A673 (cell line): ENCODE data around the gene SUCLG2. TPM values are rescaled to one million over a fixed set of nuclear protein-coding genes. Genes with fewer than 3 reads are reported as not detected.

Experiments
- BruUV-seq: library from RNA; stranded (reverse); fragments of 400-500 nt; replicated peaks from 2 replicates; lab custom pipeline; 2021; lab: Mats Ljungman, UMichigan
- CTCF ChIA-PET: fragments of 300-600 bp; sonication (Branson Sonifier 250); formaldehyde crosslinking; loops from one replicate; lab custom pipeline; 2022; ENCODE audit warnings: antibody characterized with exemption; lab: Charles Lee
- POLR2A ChIA-PET: fragments of 300-600 bp; sonication (Branson Sonifier 250); formaldehyde crosslinking; loops from one replicate; lab custom pipeline; 2022; ENCODE audit warnings: antibody characterized with exemption; ENCODE audit not compliant: low non-redundant PET; lab: Charles Lee
- DNase-seq: peaks from one replicate; pipeline ENCODE4 v3.0.0-alpha.2; 2015; ENCODE audit warnings: low spot score
- H3K27ac ChIP-seq: fragments of 200-600 bp; sonication (generic); 2 replicates; pipeline ENCODE4 v1.5.1; 2016; ENCODE audit warnings: mixed run types, low read depth, mild to moderate bottlenecking, mixed read lengths, antibody characterized with exemption, low read length; ENCODE audit not compliant: poor library complexity, severe bottlenecking
- H3K27me3 ChIP-seq: fragments of 200-600 bp; sonication (generic); replicated peaks from 2 replicates; pipeline ENCODE4 v1.6.1; 2017; ENCODE audit warnings: mixed run types, low read depth, mild to moderate bottlenecking, mixed read lengths, antibody characterized with exemption, low read length; ENCODE audit not compliant: insufficient read depth, poor library complexity
- H3K36me3 ChIP-seq: fragments of 200-600 bp; sonication (generic); 2 replicates; pipeline ENCODE4 v1.6.1; 2016; ENCODE audit warnings: mixed run types, mild to moderate bottlenecking, mixed read lengths, antibody characterized with exemption, low read length; ENCODE audit not compliant: insufficient read depth, poor library complexity, severe bottlenecking
- H3K4me1 ChIP-seq: fragments of 200-600 bp; sonication (generic); 2 replicates; pipeline ENCODE4 v1.6.1; 2017; ENCODE audit warnings: mixed run types, mild to moderate bottlenecking, mixed read lengths, antibody characterized with exemption, low read length; ENCODE audit not compliant: insufficient read depth, poor library complexity, severe bottlenecking
- H3K4me3 ChIP-seq: fragments of 200-600 bp; sonication (generic); 2 replicates; pipeline ENCODE4 v1.5.1; 2016; ENCODE audit warnings: low read depth, mixed run types, mild to moderate bottlenecking, mixed read lengths, low read length; ENCODE audit not compliant: poor library complexity, severe bottlenecking
- H3K9me3 ChIP-seq: fragments of 200-600 bp; sonication (generic); 2 replicates; pipeline ENCODE4 v1.6.1; 2016; ENCODE audit warnings: mixed run types, low read depth, mild to moderate bottlenecking, mixed read lengths, antibody characterized with exemption, low read length; ENCODE audit not compliant: poor library complexity, severe bottlenecking
- CTCF ChIP-seq: fragments of 300-800, 200-600 bp; sonication (generic); conservative IDR thresholded peaks from 2 replicates; pipeline ENCODE4 v1.5.1; 2017; ENCODE audit warnings: low read depth, mild to moderate bottlenecking, antibody characterized with exemption, low read length, moderate library complexity, mixed read lengths
- EZH2 ChIP-seq: fragments of 200-600 bp; sonication (generic); IDR thresholded peaks from 2 replicates; pipeline ENCODE4 v1.6.1; 2017; ENCODE audit warnings: borderline replicate concordance, low read depth, mild to moderate bottlenecking, mixed read lengths, antibody characterized with exemption, low read length; ENCODE audit not compliant: poor library complexity, severe bottlenecking
- intact Hi-C: fragments of 100-400 bp; cut with micrococcal nuclease; formaldehyde crosslinking; loops from one replicate; pipeline ENCODE4 v1.10.0; 2022; ENCODE audit not compliant: unreplicated experiment
- total RNA-seq: library from RNA; stranded (reverse); gene quantifications from 2 replicates; pipeline ENCODE4 v1.2.3, GENCODE V29; 2021

The SUCLG2 gene
- total RNA-seq, 1 experiment from 2014 or later, result 7.4 TPM

DNA sequence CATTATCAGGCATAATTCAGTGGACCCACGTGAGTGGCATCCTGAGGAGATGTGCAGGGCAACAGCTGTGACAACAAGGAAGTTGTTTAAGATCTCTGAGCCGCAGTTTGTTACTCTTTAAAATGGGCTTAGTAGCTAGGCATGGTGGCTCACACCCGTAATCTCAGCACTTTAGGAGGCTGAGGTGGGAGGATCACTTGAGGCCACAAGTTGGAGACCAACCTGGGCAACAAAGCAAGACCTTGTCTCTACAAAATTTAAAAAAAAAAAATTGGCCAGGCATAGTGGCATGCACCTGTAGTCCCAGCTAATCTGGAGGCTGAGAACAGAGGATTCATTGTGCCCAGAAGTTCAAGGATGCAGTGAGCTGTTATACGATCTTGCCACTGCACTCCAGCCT, 12.2 kb downstream of the SUCLG2 start:
- Histone ChIP-seq H3K36me3 (no peaks in the 10 kb centered on the region), H3K4me3 (no peak overlapping the region), H3K9me3 (no peaks in the 10 kb centered on the region), H3K27ac (no peak overlapping the region), H3K27me3 (no peaks in the 10 kb centered on the region), H3K4me1 (no peaks in the 10 kb centered on the region)
- no peak for DNase-seq
- TF ChIP-seq EZH2 (no peak), CTCF (no peak)
- intact Hi-C loops, result no loop called here
- ChIA-PET CTCF (no interaction called here), POLR2A (no interaction called here)
- BruUV-seq, result no TSS peak

GRCh38 chr3:67641451-67641850, 13.0 kb downstream of the SUCLG2 start:
- ChIA-PET CTCF (no interaction called here), POLR2A (no interaction called here)
- H3K36me3 ChIP-seq, result no peaks in the 10 kb centered on the region
- intact Hi-C loops, result no loop called here
- H3K27me3 ChIP-seq, result no peaks in the 10 kb centered on the region
- no peak overlapping the region for H3K4me3 ChIP-seq
- TF ChIP-seq CTCF, result no peak
- TF ChIP-seq EZH2, result no peak
- no peaks in the 10 kb centered on the region for H3K4me1 ChIP-seq
- BruUV-seq, result no TSS peak
- no peaks in the 10 kb centered on the region for H3K9me3 ChIP-seq
- H3K27ac ChIP-seq, result no peak overlapping the region
- DNase-seq, result no peak

GRCh38 chr3:67640023-67640660, 14.3 kb downstream of the SUCLG2 start:
- DNase-seq, result no peak
- Histone ChIP-seq H3K27me3 (no peaks in the 10 kb centered on the region), H3K9me3 (no peaks in the 10 kb centered on the region), H3K36me3 (no peaks in the 10 kb centered on the region), H3K27ac (no peak overlapping the region), H3K4me1 (no peaks in the 10 kb centered on the region), H3K4me3 (no peak overlapping the region)
- ChIA-PET CTCF (no interaction called here), POLR2A (no interaction called here)
- intact Hi-C loops, result no loop called here
- TF ChIP-seq CTCF (no peak), EZH2 (no peak)
- BruUV-seq, result no TSS peak
